GM15510 (cell line): ENCODE measurements around the gene FER.

Experiments used
- POLR2A ChIP-seq: IDR thresholded peaks from 3 replicates; pipeline ENCODE4 v1.6.1; 2011; ENCODE audit warnings: borderline replicate concordance; ENCODE audit not compliant: insufficient read length; ENCODE audit errors: extremely low read depth

FER gene

GRCh38 chr5:108989761-108990392 lies 242.2 kb downstream of the FER start:
- no peak for TF ChIP-seq POLR2A

DNA sequence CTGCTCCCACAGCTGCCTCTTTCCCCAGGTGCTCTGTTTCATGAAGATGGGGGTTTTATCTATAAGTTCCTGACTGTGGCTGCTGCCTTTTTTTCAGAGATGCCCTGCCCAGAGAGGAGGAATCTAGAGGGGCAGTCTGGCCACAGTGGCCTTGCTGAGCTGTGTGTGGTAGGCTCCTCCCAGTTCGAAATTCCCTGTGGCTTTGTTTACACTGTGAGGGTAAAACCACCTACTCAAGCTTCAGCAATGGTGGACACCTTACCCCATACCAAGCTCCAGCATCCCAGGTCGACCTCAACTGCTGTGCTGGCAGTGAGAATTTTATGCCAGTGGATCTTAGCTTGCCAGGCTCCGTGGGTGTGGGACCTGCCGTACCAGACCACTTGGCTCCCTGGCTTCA lies 250.0 kb downstream of the FER start:
- no peak for TF ChIP-seq POLR2A

DNA sequence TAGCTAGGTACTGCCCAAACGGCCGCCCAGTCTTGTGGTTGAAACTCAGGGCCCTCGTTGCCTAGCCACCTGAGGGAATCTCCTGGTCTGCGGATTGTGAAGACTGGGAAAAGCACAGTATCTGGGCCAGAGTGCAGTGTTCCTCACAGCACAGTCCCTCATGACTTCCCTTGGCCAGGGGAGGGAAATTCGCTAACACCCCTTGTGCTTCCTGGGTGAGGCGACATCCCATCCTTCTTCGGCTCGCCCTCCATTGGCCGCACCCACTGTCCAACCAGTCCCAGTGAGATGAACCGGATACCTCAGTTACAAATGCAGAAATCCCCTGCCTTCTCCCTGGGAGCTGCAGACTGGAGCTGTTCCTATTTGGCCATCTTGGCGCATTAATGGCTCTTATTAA lies 250.5 kb downstream of the FER start:
- no peak for TF ChIP-seq POLR2A

GRCh38 chr5:109003928-109004327 lies 256.2 kb downstream of the FER start:
- TF ChIP-seq POLR2A = no peak

DNA sequence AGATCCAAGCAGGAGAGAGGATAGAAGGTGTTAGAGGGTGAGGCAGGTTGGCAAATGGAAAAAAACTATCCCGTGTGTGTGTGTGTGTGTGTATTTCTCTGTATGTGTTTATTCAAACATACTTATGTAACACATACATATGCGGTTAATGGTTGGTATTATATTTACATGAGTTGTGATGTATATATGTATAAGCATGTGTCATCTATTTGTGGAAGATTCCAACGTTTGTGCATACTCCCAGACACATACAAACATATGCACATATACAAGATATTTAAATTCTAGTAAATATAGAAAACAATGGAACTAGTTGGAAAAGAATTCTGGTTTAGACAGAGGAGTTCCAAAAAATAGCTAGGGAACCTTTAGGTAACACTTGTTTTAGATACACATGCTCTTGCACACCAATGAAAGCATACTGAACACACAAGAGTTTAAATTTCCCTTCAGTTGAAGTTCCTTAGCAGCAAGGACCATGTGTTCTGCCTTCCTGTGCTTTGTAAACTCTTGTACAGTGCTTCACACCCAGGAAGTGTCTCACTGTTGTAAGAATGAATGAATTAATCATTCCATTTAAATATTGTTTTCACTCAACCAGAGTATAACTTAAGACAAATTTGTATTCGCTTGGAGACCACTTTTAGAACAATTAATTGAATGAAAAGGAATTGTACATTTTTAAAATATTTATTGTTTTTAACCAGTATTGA lies 257.8 kb downstream of the FER start:
- no peak for TF ChIP-seq POLR2A

DNA sequence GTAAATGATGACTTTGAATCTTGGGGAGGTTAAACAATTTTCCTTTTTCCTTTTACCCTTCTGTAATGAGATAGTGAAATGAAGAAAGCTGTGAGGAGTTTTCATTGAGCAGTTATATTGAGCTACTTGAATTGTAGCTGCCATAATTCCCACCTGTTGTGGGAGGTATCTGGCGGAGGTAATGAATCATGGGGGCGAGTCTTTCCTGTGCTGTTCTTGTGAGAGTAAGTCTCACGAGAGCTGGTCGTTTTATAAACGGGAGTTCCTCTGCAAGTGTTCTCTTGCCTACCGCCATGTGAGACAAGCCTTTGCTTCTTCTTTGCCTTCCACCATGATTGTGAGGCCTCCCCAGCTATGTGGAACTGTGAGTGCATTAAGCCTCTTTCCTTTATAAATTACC lies 258.4 kb downstream of the FER start:
- TF ChIP-seq POLR2A = no peak

- TF ChIP-seq POLR2A = no peak
Measured at GRCh38 chr5:109016300-109016699, 268.6 kb downstream of the FER start.

- no peak for TF ChIP-seq POLR2A
Measured at GRCh38 chr5:109022056-109022455, 274.4 kb downstream of the FER start.

DNA sequence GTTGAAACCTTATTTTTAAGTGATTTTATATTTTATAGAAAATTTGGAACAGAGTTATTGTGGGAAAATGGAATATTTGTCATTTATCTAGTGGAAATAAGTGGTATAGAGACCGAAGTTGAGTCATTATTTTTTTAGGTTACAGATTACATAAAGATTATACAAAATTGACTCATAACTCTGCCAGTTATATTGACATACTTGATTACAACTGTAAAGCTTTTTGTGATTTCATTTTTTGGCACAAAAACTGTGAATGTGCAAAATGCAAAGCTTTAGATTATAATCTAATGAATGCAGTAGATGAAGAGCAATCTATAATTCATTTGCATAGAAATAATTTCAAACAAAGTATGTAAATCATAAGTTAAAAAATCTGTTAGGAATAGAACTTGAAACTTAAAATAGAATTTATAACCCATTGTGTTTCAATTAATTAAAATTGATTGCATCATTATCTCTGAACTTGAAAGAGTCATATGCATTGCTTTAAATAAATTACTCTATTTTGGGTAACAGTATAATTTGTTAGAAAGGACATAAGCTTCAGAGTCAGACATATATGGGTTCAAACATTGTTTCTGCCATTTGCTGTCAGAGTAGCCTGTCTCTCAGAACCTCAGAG lies 280.4 kb downstream of the FER start:
- no peak for TF ChIP-seq POLR2A

DNA sequence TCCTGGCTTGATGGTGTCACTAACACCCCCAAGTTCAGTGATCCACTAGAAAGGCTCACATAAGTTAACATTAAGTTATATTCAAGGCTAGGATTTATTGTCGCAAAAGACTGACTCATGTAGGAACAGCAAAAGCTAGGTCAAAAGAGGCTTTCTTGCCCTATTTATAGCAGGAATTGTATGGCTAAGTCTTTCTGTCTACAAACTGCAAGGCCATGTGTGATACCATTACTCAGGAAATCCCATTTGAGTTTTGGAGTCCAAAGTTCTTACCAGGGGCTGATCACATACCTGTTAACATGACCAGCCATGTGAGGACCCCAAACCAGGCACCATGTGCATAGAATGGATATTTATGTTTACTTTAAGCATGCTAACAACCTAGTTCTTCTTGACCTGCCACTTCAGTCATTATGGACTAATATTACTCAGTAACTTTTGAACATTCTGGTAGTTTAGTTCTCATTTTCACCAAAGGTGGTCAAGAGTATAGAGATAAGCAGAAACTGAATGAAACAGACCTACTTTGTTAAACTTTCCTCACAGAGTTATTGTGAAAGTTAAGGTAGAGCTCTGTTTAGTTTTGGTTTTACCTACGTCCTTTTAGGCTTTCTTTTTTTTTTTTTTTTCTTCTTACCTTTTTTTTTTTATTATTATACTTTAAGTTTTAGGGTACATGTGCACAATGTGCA lies 281.1 kb downstream of the FER start:
- TF ChIP-seq POLR2A = no peak

DNA sequence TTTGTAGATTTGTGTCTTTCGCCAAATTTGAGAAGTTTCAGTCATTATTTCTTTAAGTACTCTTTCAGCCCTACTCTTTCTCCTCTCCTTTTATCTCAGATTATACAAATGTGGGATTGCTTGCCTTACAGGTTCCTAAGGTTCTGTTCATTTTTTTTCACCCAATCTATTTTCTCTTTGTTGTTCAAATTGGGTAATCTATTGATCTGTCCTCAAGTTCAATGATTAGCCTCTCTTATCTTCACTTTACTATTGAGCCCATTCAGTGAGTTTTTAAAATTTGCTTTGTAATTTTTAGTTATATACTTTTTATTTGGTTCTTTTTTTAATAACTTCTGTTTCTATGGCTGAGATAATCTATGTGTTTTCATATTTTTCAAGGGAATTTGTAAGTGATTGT lies 282.1 kb downstream of the FER start:
- TF ChIP-seq POLR2A = no peak

GRCh38 chr5:109030360-109031143 lies 282.9 kb downstream of the FER start:
- no peak for TF ChIP-seq POLR2A

GRCh38 chr5:109034306-109034705 lies 286.6 kb downstream of the FER start:
- TF ChIP-seq POLR2A = no peak

DNA sequence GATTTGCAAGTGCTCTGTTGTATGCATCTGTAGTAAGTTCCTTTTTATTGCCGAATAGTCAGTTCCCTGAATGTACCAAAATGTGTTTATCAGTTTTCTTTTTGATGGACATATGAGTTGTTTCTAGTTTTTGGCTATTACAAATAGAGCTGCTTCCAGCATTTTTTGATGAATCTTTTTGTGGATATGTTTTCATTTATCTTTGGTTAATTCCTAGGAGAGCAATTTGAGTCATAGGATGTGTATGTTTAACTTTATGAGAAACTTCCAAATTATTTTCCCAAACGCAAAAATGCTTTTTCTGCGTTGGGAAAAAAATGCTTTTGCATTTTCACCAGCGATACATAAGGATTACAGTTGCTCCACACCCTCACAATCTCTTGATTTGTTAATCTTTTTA lies 287.7 kb downstream of the FER start:
- TF ChIP-seq POLR2A = no peak
